HL-60/S4 treated with retinoic acid at 250 ng/mL for 4 days and 3 days (cell line): ENCODE results near the gene SPACA9.

Source experiments
- in situ Hi-C: fragments of 300-500 bp; cut with MboI; formaldehyde crosslinking; loops from 2 replicates; pipeline ENCODE4 v1.7.0; 2022; ENCODE audit warnings: low sequenced_read_pairs

The SPACA9 gene

GRCh38 chr9:132862533-132862932 is 16.2 kb upstream of the SPACA9 start:
- in situ Hi-C loops, result no loop called here

GRCh38 chr9:132863096-132863495 is 15.6 kb upstream of the SPACA9 start:
- in situ Hi-C loops, result no loop called here

- in situ Hi-C loops, result no loop called here
Observed at GRCh38 chr9:132864277-132864676, 14.4 kb upstream of the SPACA9 start.

- in situ Hi-C loops, result no loop called here
Observed at GRCh38 chr9:132864691-132865090, 14.0 kb upstream of the SPACA9 start.

DNA sequence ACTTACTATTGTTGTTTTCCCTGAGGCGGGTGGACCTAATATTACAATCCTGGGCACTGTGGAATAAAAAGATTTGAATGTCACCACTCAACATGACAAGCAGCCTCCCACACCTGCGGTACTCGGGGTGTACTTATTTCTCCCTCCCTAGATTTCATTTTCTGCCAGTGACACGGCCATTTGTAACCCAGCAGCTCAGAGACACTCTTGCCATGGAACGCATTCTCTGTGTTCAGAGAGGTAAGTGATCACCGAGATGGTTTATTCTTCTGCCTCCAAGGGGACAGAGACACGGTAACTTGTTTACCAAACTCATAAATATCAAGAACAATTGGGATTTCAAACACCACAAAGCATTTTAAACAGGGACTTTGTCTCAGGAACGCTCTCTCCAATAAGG is 11.8 kb upstream of the SPACA9 start:
- in situ Hi-C loops, result no loop called here

DNA sequence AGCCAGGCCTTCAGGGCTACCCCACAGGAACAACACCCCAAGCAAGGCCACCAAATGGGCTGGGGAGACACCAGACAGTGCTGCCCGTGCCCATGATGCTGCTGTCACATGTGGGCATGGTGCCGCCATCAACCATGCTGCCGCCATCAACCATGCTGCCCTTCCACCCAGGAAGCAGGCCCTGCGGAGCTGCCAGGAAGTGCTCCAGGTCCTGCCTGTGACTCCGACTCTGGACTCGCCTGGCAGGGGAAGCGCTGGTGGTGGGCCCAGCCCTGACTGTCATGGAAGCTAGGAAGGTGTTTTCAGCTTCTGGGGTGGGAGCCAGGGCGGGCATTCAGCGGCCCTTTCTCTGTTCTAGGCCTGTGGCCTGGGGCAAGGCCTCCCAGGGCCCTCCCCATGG is 9.4 kb upstream of the SPACA9 start:
- in situ Hi-C loops, result no loop called here

DNA sequence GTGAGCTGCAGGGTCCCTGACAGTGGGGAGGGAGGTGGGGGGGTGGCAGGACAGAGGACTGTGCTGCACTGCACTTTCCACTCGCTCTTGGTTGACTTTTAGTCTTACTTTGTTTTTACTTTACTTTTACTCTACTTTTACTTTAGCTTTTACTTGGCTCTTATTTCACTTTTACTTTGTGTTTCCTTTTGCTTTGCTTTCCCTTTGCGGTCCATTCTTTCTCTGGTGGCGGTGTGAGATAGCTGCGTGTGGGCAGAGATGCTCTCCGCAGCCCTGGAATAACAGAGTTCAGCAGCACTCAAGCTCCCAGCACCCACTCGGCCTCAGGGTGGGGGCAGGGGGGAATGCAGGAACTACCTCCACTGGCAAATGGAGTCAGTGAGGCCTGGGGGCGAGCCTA is 5.3 kb upstream of the SPACA9 start:
- in situ Hi-C loops, result no loop called here

GRCh38 chr9:132875159-132875558 is 3.5 kb upstream of the SPACA9 start:
- in situ Hi-C loops, result no loop called here

- in situ Hi-C loops, result no loop called here
Observed at GRCh38 chr9:132876849-132877248, 1.8 kb upstream of the SPACA9 start.

GRCh38 chr9:132877458-132877823 is 1.3 kb upstream of the SPACA9 start:
- in situ Hi-C loops, result no loop called here

DNA sequence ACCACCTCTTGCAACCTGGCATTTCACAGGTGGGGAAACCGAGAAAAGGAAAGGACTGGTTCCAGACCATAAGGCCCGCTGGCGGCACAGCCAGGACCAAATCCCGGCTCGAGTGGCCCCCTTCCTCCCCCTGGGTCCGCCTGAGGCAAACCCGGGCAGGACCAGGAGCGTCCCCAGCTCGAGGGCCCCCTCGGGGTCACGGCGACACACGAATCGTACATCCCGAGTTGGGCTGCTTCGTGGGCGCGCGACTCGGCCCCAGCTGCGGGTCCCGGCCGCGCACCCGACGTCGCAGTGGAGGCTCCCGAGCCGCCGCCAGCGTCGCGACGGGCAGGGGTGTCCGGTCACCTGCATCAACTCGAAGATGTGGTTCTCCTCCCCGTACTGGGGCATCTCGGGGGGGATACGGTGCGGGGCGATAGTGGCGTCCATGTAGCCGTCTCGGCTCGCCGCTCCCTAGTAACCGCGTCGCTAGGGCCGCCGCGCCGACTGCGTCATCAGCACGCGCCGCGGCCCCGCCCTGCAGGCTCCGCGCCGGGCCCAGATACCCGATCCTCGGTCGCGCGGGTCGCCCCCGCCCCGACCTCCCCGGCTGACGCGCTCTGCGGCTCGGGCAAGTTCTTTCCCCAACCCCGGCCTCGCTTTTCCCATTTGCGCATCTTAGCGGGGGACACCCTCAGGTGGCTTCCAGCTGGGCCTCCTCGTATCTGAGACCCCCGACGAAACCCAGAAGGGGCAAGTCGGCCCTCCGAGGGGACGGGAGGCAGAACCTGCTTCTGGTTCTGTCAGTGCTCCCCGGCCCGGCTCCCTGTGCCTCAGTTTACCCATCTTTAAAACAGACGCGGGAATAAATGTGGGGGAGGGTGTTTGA is 639 bp upstream of the SPACA9 start, which contains the start of gene AK8:
TSS of gene AK8 (minus strand) at position 461 of the 871 bp plus-strand sequence. CDS start at position 432, 29 bp downstream.
- in situ Hi-C loops, result no loop called here

GRCh38 chr9:132879457-132880323 is 992 bp downstream of the SPACA9 start:
- in situ Hi-C loops, result no loop called here

DNA sequence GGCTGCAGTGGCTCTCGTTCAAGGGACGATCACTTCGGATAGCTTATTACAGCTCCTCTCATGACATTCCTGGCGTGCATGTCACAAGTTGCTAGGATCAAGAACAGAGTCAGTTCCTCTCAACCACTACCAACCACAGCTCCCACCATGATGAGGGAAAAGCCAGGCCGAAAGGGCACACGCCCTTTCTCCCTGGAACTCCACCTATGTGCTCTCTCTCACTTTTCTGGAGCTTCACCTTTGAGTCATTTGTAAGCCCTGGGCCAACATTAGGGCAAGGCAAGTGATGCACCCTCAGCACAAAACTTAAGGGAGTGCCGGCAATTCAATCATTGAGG is 1.6 kb downstream of the SPACA9 start:
- in situ Hi-C loops, result no loop called here

GRCh38 chr9:132881826-132882225 is 3.1 kb downstream of the SPACA9 start:
- in situ Hi-C loops, result no loop called here

DNA sequence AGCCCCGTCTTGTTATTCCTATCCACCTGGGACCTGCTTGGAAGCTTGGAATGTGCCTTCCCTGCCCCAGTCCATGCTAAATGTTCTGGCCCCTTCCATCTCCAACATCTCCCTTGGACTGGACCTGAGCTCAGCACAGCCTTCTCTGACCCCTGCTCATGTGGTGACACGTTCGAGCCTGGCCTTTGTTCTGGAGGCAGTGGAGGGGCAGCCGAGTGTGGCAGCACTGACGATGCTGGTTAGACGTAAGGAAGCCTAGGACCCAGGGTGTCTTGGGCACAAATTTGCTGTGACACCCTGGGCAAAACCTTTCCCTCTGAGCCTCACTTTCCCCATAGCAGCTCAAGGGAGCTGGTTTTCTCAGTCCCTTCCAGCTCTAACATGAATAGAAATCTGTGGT is 3.9 kb downstream of the SPACA9 start:
- in situ Hi-C loops, result no loop called here

- in situ Hi-C loops, result no loop called here
Observed at GRCh38 chr9:132883349-132884294, 4.9 kb downstream of the SPACA9 start.

GRCh38 chr9:132885720-132886333 is 7.1 kb downstream of the SPACA9 start:
- in situ Hi-C loops, result no loop called here

DNA sequence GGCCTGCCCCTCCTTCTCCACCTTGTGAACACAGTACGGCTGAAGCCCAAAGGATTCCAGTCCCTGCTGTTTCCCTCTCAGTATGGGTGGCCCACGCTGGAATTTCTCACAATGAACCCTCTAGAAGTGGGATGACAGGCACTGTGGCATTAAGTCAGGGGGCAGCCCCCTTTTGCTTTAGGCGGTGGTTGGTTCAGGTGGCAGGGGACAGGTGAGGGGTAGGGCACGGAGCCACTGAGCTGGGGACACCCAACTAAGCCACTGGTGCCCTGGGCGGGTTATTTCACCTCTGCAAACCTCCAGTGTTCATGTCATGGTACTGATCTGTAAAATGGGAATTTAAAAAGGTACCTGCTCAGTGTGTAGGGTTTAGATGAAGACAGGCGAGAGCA is 7.6 kb downstream of the SPACA9 start:
- in situ Hi-C loops, result no loop called here

- in situ Hi-C loops, result no loop called here
Observed at GRCh38 chr9:132887181-132888120, 8.8 kb downstream of the SPACA9 start.
